GM19397 (cell line): ENCODE results near the gene SHKBP1.
"Not testable (repeated sequence)": the region's sequence is repeated elsewhere in the genome, so short reads cannot be mapped to it uniquely, and the experiment has no call there.

Experiments used
- ATAC-seq: cut with Tn5 transposase; IDR thresholded peaks from one replicate; pipeline ENCODE4 v1.9.1; 2021; ENCODE audit warnings: mild to moderate bottlenecking, moderate library complexity; ENCODE audit not compliant: unreplicated experiment

Gene SHKBP1

GRCh38 chr19:40584007-40584406, 7.3 kb downstream of the SHKBP1 start:
- ATAC-seq = no peak

GRCh38 chr19:40585241-40585981, 8.7 kb downstream of the SHKBP1 start:
- ATAC-seq = no peak

- no peak for ATAC-seq
These were observed 9.3 kb downstream of the SHKBP1 start for GRCh38 chr19:40585982-40586422.

- no peak for ATAC-seq
These were observed 9.9 kb downstream of the SHKBP1 start for GRCh38 chr19:40586611-40587010.

GRCh38 chr19:40588110-40588854, 11.6 kb downstream of the SHKBP1 start:
- ATAC-seq = no peak

- ATAC-seq = no peak
These were observed 12.4 kb downstream of the SHKBP1 start for GRCh38 chr19:40588926-40589569.

GRCh38 chr19:40589591-40590429, 13.1 kb downstream of the SHKBP1 start:
- ATAC-seq = no peak

GRCh38 chr19:40590464-40591265, 14.0 kb downstream of the SHKBP1 start:
- ATAC-seq = no peak

- not testable (repeated sequence) for ATAC-seq
These were observed 15.1 kb downstream of the SHKBP1 start for GRCh38 chr19:40591724-40592123.

- no peak for ATAC-seq
These were observed 15.5 kb downstream of the SHKBP1 start for GRCh38 chr19:40592170-40592569.

GRCh38 chr19:40594255-40594654, 17.6 kb downstream of the SHKBP1 start:
- ATAC-seq = no peak

- ATAC-seq = no peak
These were observed 18.0 kb downstream of the SHKBP1 start for GRCh38 chr19:40594657-40595091.

- ATAC-seq = no peak
These were observed 20.1 kb downstream of the SHKBP1 start for GRCh38 chr19:40596608-40597328.

GRCh38 chr19:40597329-40597838, 20.7 kb downstream of the SHKBP1 start:
- no peak for ATAC-seq

- ATAC-seq = no peak
These were observed 21.6 kb downstream of the SHKBP1 start for GRCh38 chr19:40598121-40598917.

- no peak for ATAC-seq
These were observed 22.2 kb downstream of the SHKBP1 start for GRCh38 chr19:40598918-40599307.

GRCh38 chr19:40599331-40599901, 22.7 kb downstream of the SHKBP1 start:
- ATAC-seq = no peak
